Tibial artery (tissue), 4 donors: ENCODE measurements around the gene PBXIP1.

Source experiments
- DNase-seq, 2 donors: peaks; one replicate each; pipeline ENCODE4 v3.0.0-alpha.2; 2019
- H3K27ac ChIP-seq, 2 donors: fragments of 200-600 bp; sonication (generic) in 1 of 2; 1 replicate in 1 of 2; 2 replicates in 1 of 2; pipeline ENCODE4 v1.5.1; 2018 to 2019; ENCODE audit warnings: mild to moderate bottlenecking in 1 of 2
- H3K27me3 ChIP-seq, 2 donors: fragments of 200-600 bp; sonication (generic) in 1 of 2; one replicate each; pipeline versions ENCODE4 v1.5.1 to v1.6.0; 2016 to 2019
- H3K36me3 ChIP-seq, 3 donors: fragments of 200-600 bp; sonication (generic) in 2 of 3; one replicate each; pipeline ENCODE4 v1.5.1; 2016 to 2019; ENCODE audit warnings: mild to moderate bottlenecking in 2 of 3
- H3K4me1 ChIP-seq, 4 donors: fragments of 200-600 bp; sonication (generic) in 2 of 4; 1 replicate in 3 of 4; 2 replicates in 1 of 4; pipeline ENCODE4 v1.5.1; 2016 to 2019
- H3K4me3 ChIP-seq, 2 donors: fragments of 200-600 bp; sonication (generic) in 1 of 2; 1 replicate in 1 of 2; 2 replicates in 1 of 2; pipeline ENCODE4 v1.5.1; 2018 to 2019; ENCODE audit warnings: mild to moderate bottlenecking in 2 of 2
- H3K9me3 ChIP-seq, 3 donors: fragments of 200-600 bp; sonication (generic) in 1 of 3; one replicate each; pipeline ENCODE4 v1.5.1; 2016 to 2019
- CTCF ChIP-seq, 2 experiments: fragments of 200-600 bp in 1 of 2; fragments of 450-650 bp in 1 of 2; IDR thresholded peaks; one replicate each; pipeline ENCODE4 v1.5.1; 2017 to 2019; ENCODE audit warnings: antibody characterized with exemption in 2 of 2, mild to moderate bottlenecking in 1 of 2, moderate library complexity in 1 of 2
- intact Hi-C: fragments of 100-400 bp; cut with DNase I; formaldehyde crosslinking; loops from one replicate; pipeline ENCODE4 v1.15.0; 2023; ENCODE audit warnings: low total_unique reads

The PBXIP1 gene

GRCh38 chr1:154923695-154924094 is 32.2 kb downstream of the PBXIP1 start:
- no peaks in the 10 kb centered on the region for H3K9me3 ChIP-seq
- H3K4me1 ChIP-seq, result no peaks in the 10 kb centered on the region
- intact Hi-C loops, result no loop called here
- TF ChIP-seq CTCF (IDR thresholded peaks at IDR 0.05), result no peak
- no peak for DNase-seq
- H3K4me3 ChIP-seq, result no peak overlapping the region
- H3K36me3 ChIP-seq, result peaks cover 44 to 92% (median 59%) of the 10 kb centered on the region in 3 donors
- H3K27ac ChIP-seq, result no peak overlapping the region
- H3K27me3 ChIP-seq, result no peaks in the 10 kb centered on the region

- Histone ChIP-seq H3K36me3 (peaks cover 0 to 13% (median 0%) of the 10 kb centered on the region in 3 donors), H3K9me3 (no peaks in the 10 kb centered on the region), H3K27me3 (no peaks in the 10 kb centered on the region), H3K27ac (no peak overlapping the region), H3K4me3 (no peak overlapping the region), H3K4me1 (no peaks in the 10 kb centered on the region)
- no peak for DNase-seq
- no peak for TF ChIP-seq CTCF (IDR thresholded peaks at IDR 0.05)
- intact Hi-C loops, result no loop called here
Measured at GRCh38 chr1:154913273-154913672, 42.6 kb downstream of the PBXIP1 start.

- Histone ChIP-seq H3K4me1 (no peaks in the 10 kb centered on the region), H3K36me3 (peaks cover 0 to 11% (median 0%) of the 10 kb centered on the region in 3 donors), H3K4me3 (no peak overlapping the region), H3K27me3 (no peaks in the 10 kb centered on the region), H3K27ac (no peak overlapping the region), H3K9me3 (no peaks in the 10 kb centered on the region)
- no peak for DNase-seq
- TF ChIP-seq CTCF (IDR thresholded peaks at IDR 0.05), result no peak
- intact Hi-C loops, result no loop called here
Measured at GRCh38 chr1:154912755-154913154, 43.1 kb downstream of the PBXIP1 start.

GRCh38 chr1:154911691-154912550 is 44.0 kb downstream of the PBXIP1 start:
- Histone ChIP-seq H3K9me3 (no peaks in the 10 kb centered on the region), H3K36me3 (peaks cover 0 to 11% (median 0%) of the 10 kb centered on the region in 3 donors), H3K4me3 (no peak overlapping the region), H3K27ac (no peak overlapping the region), H3K4me1 (no peaks in the 10 kb centered on the region), H3K27me3 (no peaks in the 10 kb centered on the region)
- intact Hi-C loops, result no loop called here
- no peak for DNase-seq
- TF ChIP-seq CTCF (IDR thresholded peaks at IDR 0.05), result no peak

GRCh38 chr1:154910851-154911250 is 45.0 kb downstream of the PBXIP1 start:
- Histone ChIP-seq H3K9me3 (no peaks in the 10 kb centered on the region), H3K27ac (no peak overlapping the region), H3K4me3 (no peak overlapping the region), H3K36me3 (peaks cover 0 to 11% (median 0%) of the 10 kb centered on the region in 3 donors), H3K27me3 (no peaks in the 10 kb centered on the region), H3K4me1 (no peaks in the 10 kb centered on the region)
- no peak for DNase-seq
- intact Hi-C loops, result no loop called here
- no peak for TF ChIP-seq CTCF (IDR thresholded peaks at IDR 0.05)
